Astrocyte (in vitro differentiated cells and primary cell): ENCODE data around the gene GLT8D1. TPM values are rescaled to one million over a fixed set of nuclear protein-coding genes. Genes with fewer than 3 reads are reported as not detected.

ENCODE experiments used
- total RNA-seq: library from RNA; stranded (reverse); gene quantifications from 2 replicates; pipeline ENCODE4 v1.2.1, GENCODE V29; 2021

The GLT8D1 gene
- total RNA-seq, 1 donor from 2014 or later = 78.2 TPM

Other genes with a start within 250 kb of the GLT8D1 start
- 0.39 TPM in 1 of 2 replicates, not detected in the other for gene STAB1, start 210.5 kb downstream of the GLT8D1 start, total RNA-seq
- gene NT5DC2, start 171.9 kb downstream of the GLT8D1 start, total RNA-seq = 178 and 189 TPM in 2 replicates
- gene UQCC5, start 169.2 kb downstream of the GLT8D1 start, total RNA-seq = 22.9 and 26.0 TPM in 2 replicates
- gene PBRM1, start 19.9 kb downstream of the GLT8D1 start, total RNA-seq = 54.5 and 58.4 TPM in 2 replicates
- 85.4 and 93.7 TPM in 2 replicates for gene GNL3, start 19.8 kb downstream of the GLT8D1 start, total RNA-seq
- gene SPCS1, start 315 bp upstream of the GLT8D1 start, total RNA-seq = 110 and 119 TPM in 2 replicates
- 14.8 and 15.1 TPM in 2 replicates for gene NEK4, start 65.1 kb upstream of the GLT8D1 start, total RNA-seq
- gene ITIH1, start 71.8 kb upstream of the GLT8D1 start, total RNA-seq = not detected in 2 replicates
- gene ITIH3, start 89.0 kb upstream of the GLT8D1 start, total RNA-seq = 0.16 and 0.36 TPM in 2 replicates
- gene ITIH4, start 124.9 kb upstream of the GLT8D1 start, total RNA-seq = 2.8 and 5.3 TPM in 2 replicates
- not detected in 2 replicates for gene MUSTN1, start 129.2 kb upstream of the GLT8D1 start, total RNA-seq
- gene STIMATE, start 191.8 kb upstream of the GLT8D1 start, total RNA-seq = 12.1 and 14.7 TPM in 2 replicates